ENCODE measurements around the gene CDCP1.
A peak's percentile ranks its signal among the peaks of the same experiment; 100 is the strongest.
"Not testable (repeated sequence)": the region's sequence is repeated elsewhere in the genome, so short reads cannot be mapped to it uniquely, and the experiment has no call there.

Gene CDCP1

DNA sequence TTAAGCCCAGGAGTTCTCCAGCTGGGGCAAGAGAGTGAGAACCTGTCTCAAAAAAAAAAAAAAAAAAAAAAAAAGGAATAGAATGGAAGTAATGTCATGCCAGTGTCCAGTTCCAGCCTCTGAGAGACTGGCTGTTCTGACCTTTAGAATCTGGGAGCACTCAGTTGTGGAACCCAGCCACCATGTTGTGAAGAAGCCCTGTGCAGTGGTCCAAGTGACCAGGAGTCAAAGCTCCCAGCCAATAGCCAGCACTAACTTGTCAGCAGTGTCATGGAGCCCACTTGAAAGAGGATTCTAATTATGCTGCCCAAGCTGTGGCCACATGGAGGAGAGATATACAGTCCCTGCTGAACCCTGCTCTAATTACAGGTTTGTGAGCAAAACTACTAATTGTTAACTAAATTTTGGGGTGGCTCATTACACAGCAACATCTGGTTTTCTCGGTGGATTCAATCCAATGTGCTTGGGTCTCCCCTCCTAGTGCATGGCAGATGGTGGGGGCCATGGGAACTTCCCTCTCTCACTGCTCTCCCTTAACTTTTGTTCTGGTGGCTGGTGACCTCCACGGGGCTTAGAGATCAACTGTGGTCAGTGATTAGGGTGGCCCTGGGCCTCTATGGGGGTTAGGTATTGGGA, 64.6 kb downstream of the CDCP1 start:
- ATAC-seq (ENCODE audit: low read depth) (no peak), DNase-seq (ENCODE audit: low spot score) (no peak)
- TF ChIP-seq, protein P1, sequence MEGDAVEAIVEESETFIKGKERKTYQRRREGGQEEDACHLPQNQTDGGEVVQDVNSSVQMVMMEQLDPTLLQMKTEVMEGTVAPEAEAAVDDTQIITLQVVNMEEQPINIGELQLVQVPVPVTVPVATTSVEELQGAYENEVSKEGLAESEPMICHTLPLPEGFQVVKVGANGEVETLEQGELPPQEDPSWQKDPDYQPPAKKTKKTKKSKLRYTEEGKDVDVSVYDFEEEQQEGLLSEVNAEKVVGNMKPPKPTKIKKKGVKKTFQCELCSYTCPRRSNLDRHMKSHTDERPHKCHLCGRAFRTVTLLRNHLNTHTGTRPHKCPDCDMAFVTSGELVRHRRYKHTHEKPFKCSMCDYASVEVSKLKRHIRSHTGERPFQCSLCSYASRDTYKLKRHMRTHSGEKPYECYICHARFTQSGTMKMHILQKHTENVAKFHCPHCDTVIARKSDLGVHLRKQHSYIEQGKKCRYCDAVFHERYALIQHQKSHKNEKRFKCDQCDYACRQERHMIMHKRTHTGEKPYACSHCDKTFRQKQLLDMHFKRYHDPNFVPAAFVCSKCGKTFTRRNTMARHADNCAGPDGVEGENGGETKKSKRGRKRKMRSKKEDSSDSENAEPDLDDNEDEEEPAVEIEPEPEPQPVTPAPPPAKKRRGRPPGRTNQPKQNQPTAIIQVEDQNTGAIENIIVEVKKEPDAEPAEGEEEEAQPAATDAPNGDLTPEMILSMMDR (IDR thresholded peaks at IDR 0.05; ENCODE audit: poor library complexity, severe bottlenecking) = no peak
- H3K9me3 ChIP-seq (ENCODE audit: severe bottlenecking) = no peaks in the 10 kb centered on the region
- no peaks in the 10 kb centered on the region for H3K4me1 ChIP-seq (ENCODE audit: insufficient read depth, poor library complexity, severe bottlenecking)
- peaks cover 38% of the 10 kb centered on the region for H3K36me3 ChIP-seq (ENCODE audit: low read depth)
- no peak overlapping the region for H3K27ac ChIP-seq (ENCODE audit: poor library complexity, severe bottlenecking)
- H3K27me3 ChIP-seq (ENCODE audit: insufficient read depth, poor library complexity, severe bottlenecking) = no peaks in the 10 kb centered on the region
- no peak overlapping the region for H3K4me3 ChIP-seq (ENCODE audit: severe bottlenecking)

DNA sequence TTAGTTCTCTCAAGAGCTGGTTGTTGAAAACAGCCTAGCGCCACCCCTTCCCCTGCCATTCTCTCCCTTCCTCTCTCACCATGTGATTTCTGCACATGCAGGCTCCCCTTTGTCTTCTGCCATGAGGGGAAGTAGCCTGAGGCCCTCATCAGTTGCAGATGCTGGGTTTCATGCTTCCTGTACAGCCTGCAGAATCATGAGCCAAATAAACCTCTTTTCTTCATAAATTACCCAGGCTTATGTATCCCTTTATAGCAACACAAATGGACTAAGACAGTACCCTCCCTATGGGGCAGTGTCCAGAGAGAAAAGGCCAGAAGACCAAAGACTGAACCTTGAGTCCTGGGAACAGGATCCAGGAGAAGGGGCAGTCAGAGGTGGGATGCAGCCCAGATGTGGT, 65.4 kb downstream of the CDCP1 start:
- H3K36me3 ChIP-seq (ENCODE audit: low read depth) = peaks cover 30% of the 10 kb centered on the region
- H3K27ac ChIP-seq (ENCODE audit: poor library complexity, severe bottlenecking) = no peak overlapping the region
- H3K9me3 ChIP-seq (ENCODE audit: severe bottlenecking) = no peaks in the 10 kb centered on the region
- H3K27me3 ChIP-seq (ENCODE audit: insufficient read depth, poor library complexity, severe bottlenecking) = no peaks in the 10 kb centered on the region
- H3K4me3 ChIP-seq (ENCODE audit: severe bottlenecking) = no peak overlapping the region
- no peaks in the 10 kb centered on the region for H3K4me1 ChIP-seq (ENCODE audit: insufficient read depth, poor library complexity, severe bottlenecking)
- no peak for ATAC-seq (ENCODE audit: low read depth)
- no peak for DNase-seq (ENCODE audit: low spot score)
- TF ChIP-seq, protein P1 (IDR thresholded peaks at IDR 0.05; ENCODE audit: poor library complexity, severe bottlenecking) = no peak

DNA sequence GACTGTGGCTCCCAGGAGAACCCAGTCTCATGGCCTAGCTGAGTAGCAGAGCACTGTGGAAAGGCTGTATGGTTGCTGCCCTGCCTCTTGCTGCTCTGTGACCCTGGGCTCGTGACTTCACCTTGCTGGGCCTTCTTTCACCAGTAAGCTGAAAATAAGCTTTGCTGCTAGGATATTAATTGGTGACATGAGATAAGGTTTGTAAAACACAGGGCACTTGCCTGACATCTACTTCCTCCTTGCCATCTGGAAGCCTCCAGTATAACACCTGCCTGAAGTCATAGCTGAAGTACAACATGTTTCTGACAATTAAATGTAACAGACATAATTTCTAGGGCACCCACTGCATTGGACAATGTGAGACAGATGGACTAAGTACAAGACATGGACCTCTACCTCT, 66.5 kb downstream of the CDCP1 start:
- DNase-seq (ENCODE audit: low spot score) = no peak
- Histone ChIP-seq H3K4me3 (ENCODE audit: severe bottlenecking) (no peak overlapping the region), H3K4me1 (ENCODE audit: insufficient read depth, poor library complexity, severe bottlenecking) (no peaks in the 10 kb centered on the region), H3K27me3 (ENCODE audit: insufficient read depth, poor library complexity, severe bottlenecking) (no peaks in the 10 kb centered on the region), H3K9me3 (ENCODE audit: severe bottlenecking) (no peaks in the 10 kb centered on the region), H3K27ac (ENCODE audit: poor library complexity, severe bottlenecking) (peak overlapping the region; percentile 24), H3K36me3 (ENCODE audit: low read depth) (peaks cover 19% of the 10 kb centered on the region)
- TF ChIP-seq, protein P1 (IDR thresholded peaks at IDR 0.05; ENCODE audit: poor library complexity, severe bottlenecking) = no peak
- peak; percentile 6; the same call in 1 of the 3 replicates for ATAC-seq (ENCODE audit: low read depth)

DNA sequence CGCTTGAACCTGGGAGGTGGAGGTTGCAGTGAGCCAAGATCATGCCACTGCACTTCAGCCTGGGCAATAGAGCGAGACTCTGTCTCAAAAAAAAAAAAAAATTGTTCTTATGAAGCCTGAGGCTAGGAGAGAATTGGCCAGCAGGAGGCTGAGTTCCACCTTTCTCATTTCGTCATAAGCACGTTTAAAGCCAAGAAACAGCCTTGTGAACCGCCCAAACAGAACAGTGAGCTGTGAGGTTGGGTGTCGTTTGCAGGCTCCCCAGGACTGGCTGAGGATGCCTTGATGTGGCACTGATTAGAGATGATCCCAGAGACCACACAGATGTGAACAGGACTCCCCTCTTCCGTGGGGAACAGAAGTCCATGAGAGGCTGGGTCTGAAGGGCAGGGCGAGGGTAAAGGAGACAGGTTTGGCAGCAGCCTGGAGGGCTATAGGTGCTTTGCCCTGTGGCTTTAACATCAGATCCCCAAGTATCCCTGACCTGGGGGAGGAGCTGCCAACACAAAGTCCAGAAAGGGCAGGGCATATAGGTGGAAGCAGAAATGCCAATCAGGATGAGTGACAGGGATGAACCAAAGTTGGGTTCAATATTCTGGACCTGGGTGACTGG, 67.2 kb downstream of the CDCP1 start:
- ATAC-seq (ENCODE audit: low read depth) (peak; percentile 28; the same call in 2 of the 3 replicates), DNase-seq (ENCODE audit: low spot score) (no peak)
- Histone ChIP-seq H3K4me3 (ENCODE audit: severe bottlenecking) (no peak overlapping the region), H3K9me3 (ENCODE audit: severe bottlenecking) (no peaks in the 10 kb centered on the region), H3K27me3 (ENCODE audit: insufficient read depth, poor library complexity, severe bottlenecking) (no peaks in the 10 kb centered on the region), H3K4me1 (ENCODE audit: insufficient read depth, poor library complexity, severe bottlenecking) (no peaks in the 10 kb centered on the region), H3K27ac (ENCODE audit: poor library complexity, severe bottlenecking) (peak overlapping the region; percentile 24), H3K36me3 (ENCODE audit: low read depth) (peaks cover 12% of the 10 kb centered on the region)
- TF ChIP-seq, protein P1 (IDR thresholded peaks at IDR 0.05; ENCODE audit: poor library complexity, severe bottlenecking) = peak; percentile 28

DNA sequence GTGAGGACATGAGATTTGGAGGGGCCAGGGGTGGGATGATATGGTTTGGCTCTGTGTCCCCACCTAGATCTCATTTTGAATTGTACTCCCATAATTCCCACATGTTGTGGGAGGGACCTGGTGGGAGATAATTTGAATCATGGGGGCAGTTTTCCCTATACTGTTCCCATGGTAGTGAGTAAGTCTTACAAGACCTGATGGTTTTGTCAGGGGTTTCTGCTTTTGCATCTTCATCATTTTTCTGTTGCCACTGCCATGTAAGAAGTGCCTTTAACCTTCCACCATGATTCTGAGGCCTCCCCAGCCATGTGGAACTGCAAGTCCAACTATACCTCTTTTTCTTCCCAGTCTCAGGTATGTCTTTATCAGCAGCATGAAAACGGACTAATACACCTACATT, 67.9 kb downstream of the CDCP1 start:
- not testable (repeated sequence) for H3K27ac ChIP-seq (ENCODE audit: poor library complexity, severe bottlenecking); ATAC-seq (ENCODE audit: low read depth); H3K9me3 ChIP-seq (ENCODE audit: severe bottlenecking); H3K27me3 ChIP-seq (ENCODE audit: insufficient read depth, poor library complexity, severe bottlenecking); H3K36me3 ChIP-seq (ENCODE audit: low read depth); H3K4me3 ChIP-seq (ENCODE audit: severe bottlenecking); DNase-seq (ENCODE audit: low spot score); H3K4me1 ChIP-seq (ENCODE audit: insufficient read depth, poor library complexity, severe bottlenecking)

Measured in RWPE2 (cell line).